ENCODE results near the gene DDX24.

DDX24 gene

DNA sequence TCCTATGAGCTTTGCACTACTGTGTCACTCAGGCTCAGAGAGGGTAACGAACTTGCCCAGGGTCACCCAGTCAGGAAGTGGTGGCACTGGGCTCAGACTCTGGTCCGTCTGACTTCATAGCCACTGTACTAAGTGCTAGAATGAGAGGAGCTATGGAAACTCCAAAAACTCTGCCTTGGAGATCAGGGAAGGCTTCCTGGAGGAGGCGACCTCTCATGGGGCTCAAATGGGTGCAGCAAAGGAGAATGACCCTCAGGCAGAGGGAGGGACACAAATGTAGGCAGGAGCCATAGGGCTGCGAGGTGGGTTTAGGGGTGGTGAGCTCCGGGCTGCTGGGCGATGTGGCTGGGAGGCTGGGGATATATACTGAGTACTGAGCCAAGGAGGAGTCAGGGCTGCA lies 80.7 kb downstream of the DDX24 start:
- no peak for DNase-seq (ENCODE audit: low read depth)
- H3K9ac ChIP-seq (ENCODE audit: low read length): no peak overlapping the region
- H3K4me1 ChIP-seq (ENCODE audit: control insufficient read depth, insufficient read depth, low read length): peaks cover under 1% of the 10 kb centered on the region
- H3K27me3 ChIP-seq (replicated peaks; ENCODE audit: control insufficient read depth, insufficient read depth, low read length): peaks cover 55% of the 10 kb centered on the region
- H3K36me3 ChIP-seq (ENCODE audit: control insufficient read depth, insufficient read depth, low read length, severe bottlenecking): no peaks in the 10 kb centered on the region
- no peaks in the 10 kb centered on the region for H3K9me3 ChIP-seq (ENCODE audit: control insufficient read depth, low read length)
- no peak overlapping the region for H3K4me3 ChIP-seq (ENCODE audit: low read length)

DNA sequence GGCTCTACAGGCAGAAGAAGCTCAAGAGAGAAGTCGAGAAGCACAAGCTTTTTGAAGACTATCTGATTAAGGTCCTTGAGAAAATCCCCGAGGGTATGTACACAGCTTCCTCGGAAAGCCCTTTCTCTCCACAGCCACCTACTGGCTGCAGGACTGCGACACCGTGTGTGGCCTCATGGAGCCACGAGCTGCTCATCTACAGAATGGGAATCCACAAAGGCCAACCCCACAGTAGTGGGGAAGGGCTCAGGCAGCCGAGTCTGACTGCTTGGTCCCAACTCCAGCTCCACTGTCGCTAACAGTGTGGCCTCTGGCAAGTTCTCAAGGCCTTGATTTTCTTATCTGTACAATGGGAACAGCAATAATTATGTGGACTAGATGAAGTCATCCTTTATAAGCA lies 81.4 kb downstream of the DDX24 start:
- H3K9ac ChIP-seq (ENCODE audit: low read length): no peak overlapping the region
- H3K4me1 ChIP-seq (ENCODE audit: control insufficient read depth, insufficient read depth, low read length): peaks cover 4% of the 10 kb centered on the region
- DNase-seq (ENCODE audit: low read depth): no peak
- H3K4me3 ChIP-seq (ENCODE audit: low read length): no peak overlapping the region
- H3K36me3 ChIP-seq (ENCODE audit: control insufficient read depth, insufficient read depth, low read length, severe bottlenecking): no peaks in the 10 kb centered on the region
- peaks cover 48% of the 10 kb centered on the region for H3K27me3 ChIP-seq (replicated peaks; ENCODE audit: control insufficient read depth, insufficient read depth, low read length)
- H3K9me3 ChIP-seq (ENCODE audit: control insufficient read depth, low read length): no peaks in the 10 kb centered on the region

DNA sequence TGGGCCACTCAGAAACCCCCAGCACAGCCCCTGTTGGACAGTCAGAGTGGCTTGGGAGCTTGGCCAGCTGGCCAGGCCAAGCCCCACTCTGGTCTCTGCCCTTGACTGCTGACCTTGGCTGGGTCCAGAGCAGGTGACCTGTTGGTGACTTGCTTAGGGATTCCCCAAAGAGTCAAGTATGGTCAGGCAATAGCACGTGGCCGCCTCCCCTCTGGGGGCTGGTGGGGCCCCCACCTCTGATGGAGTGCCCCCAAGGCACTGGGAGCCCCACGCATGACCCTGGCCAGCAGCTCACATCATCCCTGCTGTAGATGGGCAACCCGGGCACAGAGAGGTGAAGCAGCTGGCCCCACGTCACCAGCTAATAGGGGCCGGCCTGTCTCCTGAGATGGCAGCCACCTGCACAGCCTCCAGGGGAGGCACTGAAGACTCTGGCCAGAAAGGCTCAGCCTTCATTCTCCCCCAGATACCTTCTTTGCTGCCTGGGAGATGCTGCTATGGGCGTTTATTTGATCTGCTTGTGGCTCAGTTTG lies 82.1 kb downstream of the DDX24 start:
- Histone ChIP-seq H3K36me3 (ENCODE audit: control insufficient read depth, insufficient read depth, low read length, severe bottlenecking) (no peaks in the 10 kb centered on the region), H3K9me3 (ENCODE audit: control insufficient read depth, low read length) (no peaks in the 10 kb centered on the region), H3K27me3 (replicated peaks; ENCODE audit: control insufficient read depth, insufficient read depth, low read length) (peaks cover 42% of the 10 kb centered on the region), H3K9ac (ENCODE audit: low read length) (no peak overlapping the region), H3K4me3 (ENCODE audit: low read length) (no peak overlapping the region), H3K4me1 (ENCODE audit: control insufficient read depth, insufficient read depth, low read length) (peaks cover 4% of the 10 kb centered on the region)
- no peak for DNase-seq (ENCODE audit: low read depth)

Data from adipocyte (in vitro differentiated cells).